Renal cortex interstitium (tissue), 11 donors: ENCODE data around the gene EIF1. TPM values are rescaled to one million over a fixed set of nuclear protein-coding genes. Genes with fewer than 3 reads are reported as not detected.

Source experiments
- DNase-seq, 11 donors: peaks; one replicate each; pipeline ENCODE4 v3.0.0-alpha.2; 2013; ENCODE audit warnings: low read depth in 9 of 11, low spot score in 4 of 11; ENCODE audit errors: extremely low read depth in 1 of 11
- polyA plus RNA-seq, 3 donors: library from polyadenylated mRNA; unstranded; fragments of 120-200 nt; gene quantifications; one replicate each; pipeline ENCODE4 v1.2.1, GENCODE V29; 2013; ENCODE audit not compliant: insufficient read length in 3 of 3

The EIF1 gene
- polyA plus RNA-seq, 3 donors, result 706 to 791 (median 745) TPM

DNA sequence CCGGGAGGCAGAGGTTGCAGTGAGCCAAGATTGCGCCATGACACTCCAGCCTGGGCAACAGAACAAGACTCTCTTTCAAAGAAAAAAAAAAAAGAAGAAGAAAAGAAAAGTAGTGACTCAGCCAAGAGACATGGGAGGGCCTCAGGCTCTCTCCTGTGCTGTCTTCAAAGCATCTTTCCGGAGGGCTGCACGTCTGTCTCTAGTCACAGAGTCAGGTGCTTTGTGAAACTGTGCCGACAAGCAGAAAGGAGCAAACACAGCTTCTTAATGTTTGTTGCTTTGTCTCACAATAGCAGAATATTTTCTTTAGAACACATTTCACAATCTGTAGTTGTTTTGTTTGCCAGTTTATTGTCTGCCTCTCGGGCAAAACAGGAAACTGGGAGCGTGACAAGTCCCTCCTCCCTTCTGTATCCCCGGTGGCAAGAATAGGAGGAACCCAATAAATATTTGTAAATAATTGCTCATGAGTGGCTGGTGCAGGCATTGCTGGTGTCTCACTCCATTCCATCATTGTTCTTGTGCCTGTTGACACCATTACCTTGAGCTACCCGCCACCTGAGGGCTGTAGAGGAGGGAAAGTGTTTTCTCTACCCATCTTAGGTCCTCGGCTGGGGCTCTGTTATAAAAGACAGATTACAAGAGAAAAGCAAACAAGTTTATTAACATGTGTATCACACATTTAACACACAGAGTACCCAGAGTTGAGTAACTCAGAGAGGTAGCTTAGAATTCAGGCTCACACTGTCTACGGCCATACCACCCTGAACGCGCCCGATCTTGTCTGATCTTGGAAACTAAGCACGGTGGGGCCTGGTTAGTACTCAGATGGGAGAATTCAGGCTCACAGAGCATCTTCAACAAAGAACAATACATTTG lies 29.0 kb downstream of the EIF1 start:
- DNase-seq, result no peak

GRCh38 chr17:41718287-41718645 lies 29.6 kb downstream of the EIF1 start:
- DNase-seq, result no peak

GRCh38 chr17:41722231-41722630 lies 33.5 kb downstream of the EIF1 start:
- DNase-seq, result no peak

- no peak for DNase-seq
These were observed 35.3 kb downstream of the EIF1 start for GRCh38 chr17:41723801-41724475.

DNA sequence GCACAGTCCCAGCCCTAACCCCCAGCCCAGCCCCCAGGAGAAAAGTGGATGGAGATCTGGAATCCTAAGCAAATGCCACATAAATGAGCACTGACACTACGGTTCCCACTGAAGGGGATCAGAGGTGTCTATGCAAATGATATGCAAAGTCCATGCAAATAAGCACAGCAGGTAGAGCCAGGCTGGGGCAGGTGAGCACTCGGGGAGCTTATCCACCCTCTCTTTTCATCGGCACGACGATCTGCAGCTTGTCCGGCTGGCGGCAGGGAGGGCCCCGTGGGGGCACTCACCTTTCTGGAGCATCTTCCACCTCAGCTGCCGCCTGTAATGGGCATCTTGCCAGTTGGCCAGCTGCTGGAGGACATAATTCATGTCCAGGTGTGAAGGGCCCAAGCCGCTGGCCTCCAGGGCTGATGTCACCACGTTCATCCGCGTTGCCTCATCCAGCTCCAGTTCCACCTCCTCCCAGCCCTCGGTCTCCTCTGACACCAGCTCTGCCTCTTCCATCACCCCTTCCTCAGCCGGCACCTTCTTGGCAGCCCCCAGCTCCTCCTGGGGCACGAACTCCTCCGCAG lies 35.9 kb downstream of the EIF1 start:
- peak in 1 of 11 donors; percentile 31 for DNase-seq

GRCh38 chr17:41725134-41725533 lies 36.4 kb downstream of the EIF1 start:
- DNase-seq, result no peak

- no peak for DNase-seq
These were observed 39.4 kb downstream of the EIF1 start for GRCh38 chr17:41728056-41728455.

DNA sequence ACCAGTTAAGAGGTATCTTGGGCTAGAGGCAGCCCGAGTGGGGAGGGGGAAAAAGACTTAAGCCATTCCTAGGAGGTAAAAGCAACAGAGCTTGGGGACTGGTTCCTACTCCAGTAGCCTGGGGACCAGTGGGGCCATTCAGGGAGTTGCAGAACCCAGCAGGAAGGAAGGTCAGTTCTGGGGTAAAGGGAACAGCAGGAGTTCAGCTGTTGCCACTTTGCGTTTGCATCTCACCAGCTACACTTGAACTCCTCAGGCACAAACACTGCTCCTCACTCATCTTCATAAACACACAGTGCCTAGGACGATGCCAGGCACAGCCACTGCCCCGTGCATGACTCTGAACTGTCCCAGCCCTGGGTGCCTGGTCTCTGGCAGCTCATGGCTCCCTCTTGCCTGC lies 41.8 kb downstream of the EIF1 start:
- no peak for DNase-seq

GRCh38 chr17:41731836-41732235 lies 43.2 kb downstream of the EIF1 start:
- DNase-seq, result no peak

DNA sequence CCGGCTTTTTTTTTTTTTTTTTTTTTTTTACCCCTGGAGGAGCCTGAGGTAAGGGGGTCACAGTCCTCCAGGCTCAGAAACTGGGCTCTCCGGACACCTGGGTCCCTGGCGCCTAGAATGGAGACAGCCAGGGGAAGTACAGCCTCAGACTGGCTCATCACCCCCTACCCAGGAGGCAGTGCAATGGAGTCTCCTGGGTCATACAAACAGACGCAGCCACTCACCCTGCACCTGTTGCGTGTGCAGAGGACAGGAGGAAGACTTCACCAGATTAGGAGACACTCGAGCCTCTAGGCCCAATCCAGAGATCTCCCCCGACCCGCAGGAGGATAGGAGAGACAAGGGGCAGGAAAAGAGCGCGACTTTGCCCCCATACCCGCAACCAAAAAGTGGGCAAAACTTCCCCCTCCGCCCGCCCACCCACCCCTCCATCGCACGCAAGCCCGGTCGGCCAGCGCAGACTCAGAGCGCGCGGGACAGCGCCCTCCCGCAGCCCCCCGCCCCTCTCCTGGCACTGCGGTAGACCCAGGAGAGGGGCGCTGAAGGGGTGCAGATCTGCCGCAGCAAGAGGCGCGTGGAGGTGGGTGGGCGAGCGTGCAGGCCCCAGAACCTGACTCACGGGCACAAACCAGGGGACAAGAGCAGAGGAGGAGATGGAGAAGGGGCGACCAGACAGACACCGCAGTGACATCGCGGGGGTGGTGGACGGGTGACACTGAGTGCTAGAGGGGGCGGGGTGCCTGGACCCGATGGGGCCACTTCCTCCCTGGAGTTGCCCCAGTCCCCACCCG lies 44.9 kb downstream of the EIF1 start:
- no peak for DNase-seq

- peak in 5 of 11 donors; percentile 19 to 41 (median 29) for DNase-seq
These were observed 45.7 kb downstream of the EIF1 start, which contains the start of gene HAP1 for GRCh38 chr17:41734139-41734948. TSS of gene HAP1 (minus strand) at chr17:41734643. CDS start at chr17:41734634, 9 bp downstream.

DNA sequence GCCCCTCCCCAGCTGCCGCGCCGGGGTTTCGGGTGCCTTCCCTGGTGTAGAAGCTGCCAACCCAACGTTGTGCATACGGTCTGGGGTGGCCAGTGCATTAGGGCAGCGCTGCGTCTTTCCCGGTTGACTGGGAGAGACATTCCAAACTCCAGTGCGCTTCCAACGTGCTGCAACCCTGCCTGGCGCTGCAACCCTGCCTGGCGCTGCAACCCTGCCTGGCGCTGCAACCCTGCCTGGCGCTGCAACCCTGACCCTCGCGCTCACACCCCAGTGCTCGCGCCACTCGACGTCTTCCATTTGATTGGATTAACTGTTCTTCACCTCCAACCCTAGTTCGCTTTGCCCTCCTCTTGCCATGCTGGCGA lies 46.2 kb downstream of the EIF1 start:
- peak in 1 of 11 donors; percentile 21 for DNase-seq

GRCh38 chr17:41735744-41736143 lies 47.1 kb downstream of the EIF1 start:
- no peak for DNase-seq

DNA sequence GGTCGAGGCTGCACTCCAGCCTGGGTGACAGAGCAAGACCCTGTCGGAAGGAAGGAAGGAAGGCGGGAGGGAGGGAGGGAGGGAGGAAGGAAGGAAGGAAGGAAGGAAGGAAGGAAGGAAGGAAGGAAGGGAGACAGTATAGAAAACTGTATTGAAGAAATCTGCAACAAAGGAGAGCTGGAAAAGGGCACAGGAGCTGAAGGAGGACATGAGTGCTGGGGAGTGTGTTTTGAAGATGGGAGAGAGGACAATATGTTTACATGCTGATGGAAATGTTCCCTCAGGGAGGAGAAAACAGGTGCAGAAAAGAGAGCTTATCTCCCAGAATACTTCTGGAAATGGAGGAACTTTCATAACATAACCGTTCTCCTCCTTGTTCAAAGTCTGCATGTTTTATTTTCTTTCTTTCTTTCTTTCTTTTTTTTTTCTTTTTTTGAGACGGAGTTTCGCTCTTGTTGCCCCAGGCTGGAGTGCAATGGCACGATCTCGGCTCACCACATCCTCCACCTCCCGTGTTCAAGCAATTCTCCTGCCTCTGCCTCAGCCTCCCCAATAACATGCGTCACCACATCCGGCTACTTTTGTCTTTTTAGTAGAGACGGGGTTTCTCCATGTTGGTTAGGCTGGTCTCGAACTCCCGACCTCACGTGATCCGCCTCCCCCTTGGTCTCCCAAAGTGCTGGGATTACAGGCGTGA lies 48.4 kb downstream of the EIF1 start:
- DNase-seq, result no peak

GRCh38 chr17:41737680-41738023 lies 49.0 kb downstream of the EIF1 start:
- no peak for DNase-seq

DNA sequence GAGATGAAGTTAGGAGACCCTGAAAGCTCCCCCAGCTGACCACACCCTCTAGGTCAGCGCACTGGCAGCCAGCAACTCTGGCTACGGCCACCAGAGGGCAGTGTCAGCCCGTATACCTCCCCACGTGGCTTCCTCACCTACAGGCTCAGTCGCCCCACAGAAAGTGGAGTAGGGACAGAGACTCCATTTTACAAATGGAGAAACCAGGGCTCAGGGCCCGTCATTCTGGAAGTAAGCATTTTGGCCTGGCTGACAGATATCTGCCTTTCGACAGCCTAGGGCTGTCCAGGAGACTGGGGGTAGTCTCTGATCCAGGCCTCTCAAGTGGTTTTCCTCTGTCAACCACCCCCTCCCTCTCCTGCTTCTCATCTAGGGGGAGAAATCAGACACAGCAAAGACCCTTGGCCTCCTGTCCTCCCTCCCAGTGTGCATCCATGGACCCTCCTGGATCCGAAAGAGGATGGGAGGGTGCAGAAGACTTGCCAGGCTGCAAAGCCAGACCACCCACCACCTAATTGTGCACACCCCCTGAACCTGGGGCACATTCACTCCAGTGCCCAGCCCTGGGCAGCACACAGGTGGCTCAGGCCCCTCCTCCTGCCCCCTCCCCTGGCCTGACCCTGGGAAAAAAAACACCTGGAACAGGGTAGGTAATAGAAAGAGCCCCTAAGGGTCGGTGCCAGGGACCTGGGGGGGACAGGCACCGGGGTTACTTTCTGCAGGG lies 49.6 kb downstream of the EIF1 start:
- DNase-seq, result peak; percentile 62 to 86 (median 74)

DNA sequence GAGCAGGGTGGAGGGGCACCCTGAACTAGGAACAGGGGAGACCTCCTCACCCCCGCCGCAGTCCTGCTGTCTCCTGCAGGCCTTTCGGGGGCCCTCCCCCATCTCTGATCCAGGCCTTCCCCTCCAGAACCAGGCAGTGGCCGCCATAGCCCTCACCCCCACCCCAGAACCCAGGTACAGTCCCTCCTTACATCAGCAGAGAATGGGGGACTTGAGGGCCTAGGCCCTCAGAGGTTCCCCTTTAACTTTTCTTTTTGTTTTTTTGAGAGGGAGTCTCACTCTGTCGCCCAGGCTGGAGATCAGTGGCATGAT lies 50.1 kb downstream of the EIF1 start:
- DNase-seq, result no peak
